Activated T-cell treated with anti-CD3 and anti-CD28 coated beads, Interleukin-2, amount 50 U/mL, for 72 hours (primary cell): ENCODE measurements around the gene CTDSP1. TPM values are rescaled to one million over a fixed set of nuclear protein-coding genes. Genes with fewer than 3 reads are reported as not detected.

Experiments used
- ATAC-seq, 2 donors: fragments of 150-1000 bp; cut with Tn5 transposase; replicated peaks in 1 of 2; 2 replicates each; pipeline ENCODE4 v1.10.0; 2021; ENCODE audit warnings: moderate library complexity in 2 of 2, mild to moderate bottlenecking in 1 of 2
- DNase-seq, 2 donors: peaks; one replicate each; pipeline ENCODE4 v3.0.0; 2021 to 2022; ENCODE audit warnings: mixed read lengths in 1 of 2
- H3K27ac Mint-ChIP-seq: one replicate; pipeline ENCODE4 v1.8.0; 2022; ENCODE audit warnings: mild to moderate bottlenecking, moderate library complexity, mixed read lengths
- H3K27me3 Mint-ChIP-seq: one replicate; pipeline ENCODE4 v1.8.0; 2022; ENCODE audit warnings: low read depth, mixed read lengths
- H3K36me3 Mint-ChIP-seq, 2 donors: one replicate each; pipeline ENCODE4 v1.8.0; 2022; ENCODE audit warnings: mixed read lengths in 2 of 2, mild to moderate bottlenecking in 1 of 2; ENCODE audit not compliant: insufficient read depth in 2 of 2
- H3K4me1 Mint-ChIP-seq: one replicate; pipeline ENCODE4 v1.8.0; 2022; ENCODE audit warnings: low read depth, mixed read lengths
- H3K4me3 Mint-ChIP-seq, 2 donors: one replicate each; pipeline ENCODE4 v1.8.0; 2022; ENCODE audit warnings: mild to moderate bottlenecking in 2 of 2, mixed read lengths in 2 of 2, moderate library complexity in 2 of 2
- H3K9me3 Mint-ChIP-seq, 2 donors: one replicate each; pipeline ENCODE4 v1.8.0; 2022; ENCODE audit warnings: mixed read lengths in 2 of 2
- total RNA-seq, 2 donors: library from RNA; stranded (reverse); gene quantifications; one replicate each; pipeline ENCODE4 v1.2.3, GENCODE V29; 2022

CTDSP1 gene
- total RNA-seq, 2 donors from 2014 or later: 76.7 to 79.0 TPM

DNA sequence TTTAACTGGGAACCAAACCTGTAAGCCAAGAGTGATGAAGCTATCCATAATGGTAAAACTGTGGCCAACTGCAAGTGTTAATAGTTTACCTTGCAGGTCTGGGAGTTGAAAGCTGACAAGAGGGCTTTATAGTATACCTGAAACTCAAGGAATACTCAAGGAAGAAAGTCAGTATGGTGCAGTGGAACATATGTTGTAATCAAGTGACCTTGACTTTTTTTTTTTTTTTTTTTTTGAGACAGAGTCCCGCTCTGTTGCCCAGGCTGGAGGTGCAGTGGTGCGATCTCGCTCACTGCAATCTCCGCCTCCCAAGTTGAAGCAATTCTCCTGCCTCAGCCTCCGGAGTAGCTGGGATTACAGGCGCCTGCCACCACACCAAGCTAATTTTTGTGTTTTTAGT is 46.9 kb downstream of the CTDSP1 start:
- no peaks in the 10 kb centered on the region for H3K27me3 Mint-ChIP-seq
- H3K36me3 Mint-ChIP-seq: peaks cover 2 to 15% of the 10 kb centered on the region in 2 donors
- H3K9me3 Mint-ChIP-seq: no peaks in the 10 kb centered on the region
- no peak overlapping the region for H3K27ac Mint-ChIP-seq
- ATAC-seq (no peak), DNase-seq (no peak)
- no peaks in the 10 kb centered on the region for H3K4me1 Mint-ChIP-seq
- no peak overlapping the region for H3K4me3 Mint-ChIP-seq

DNA sequence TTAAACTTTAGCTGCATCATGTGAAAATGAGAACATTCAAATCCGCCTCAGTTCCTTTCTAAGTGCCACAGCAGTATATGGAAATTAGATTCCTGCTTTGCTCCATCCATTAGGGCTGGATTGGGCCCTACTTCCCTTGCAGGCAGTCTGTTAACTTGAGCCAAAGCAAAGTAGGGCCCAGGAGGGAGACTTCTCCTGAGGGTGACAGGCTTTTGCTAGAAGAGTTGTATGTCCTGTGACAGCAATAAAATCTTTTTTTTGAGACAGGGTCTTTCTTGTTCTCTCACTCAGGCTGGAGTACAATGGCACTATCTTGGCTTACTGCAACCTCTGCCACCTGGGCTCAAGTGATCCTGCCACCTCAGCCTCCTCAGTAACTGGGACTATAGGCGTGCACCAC is 47.4 kb downstream of the CTDSP1 start:
- DNase-seq (no peak), ATAC-seq (no peak)
- Mint-ChIP-seq H3K4me1 (no peaks in the 10 kb centered on the region), H3K27me3 (no peaks in the 10 kb centered on the region), H3K4me3 (no peak overlapping the region), H3K27ac (no peak overlapping the region), H3K36me3 (peaks cover 2 to 16% of the 10 kb centered on the region in 2 donors), H3K9me3 (no peaks in the 10 kb centered on the region)

- no peaks in the 10 kb centered on the region for H3K9me3 Mint-ChIP-seq
- H3K4me1 Mint-ChIP-seq: no peaks in the 10 kb centered on the region
- no peaks in the 10 kb centered on the region for H3K27me3 Mint-ChIP-seq
- peaks cover 2 to 20% of the 10 kb centered on the region in 2 donors for H3K36me3 Mint-ChIP-seq
- H3K27ac Mint-ChIP-seq: no peak overlapping the region
- DNase-seq (no peak), ATAC-seq (no peak)
- H3K4me3 Mint-ChIP-seq: no peak overlapping the region
Observed at GRCh38 chr2:218448934-218449333, 49.3 kb downstream of the CTDSP1 start.

- no peak overlapping the region for H3K4me3 Mint-ChIP-seq
- H3K27ac Mint-ChIP-seq: no peak overlapping the region
- ATAC-seq (no peak), DNase-seq (no peak)
- peaks cover 13 to 43% of the 10 kb centered on the region in 2 donors for H3K36me3 Mint-ChIP-seq
- H3K4me1 Mint-ChIP-seq: no peaks in the 10 kb centered on the region
- no peaks in the 10 kb centered on the region for H3K27me3 Mint-ChIP-seq
- H3K9me3 Mint-ChIP-seq: peaks cover 0 to 5% of the 10 kb centered on the region in 2 donors
Observed at GRCh38 chr2:218452079-218452478, 52.4 kb downstream of the CTDSP1 start.

Other genes starting within 250 kb of the CTDSP1 start
- gene CXCR1, start 232.9 kb upstream of the CTDSP1 start, total RNA-seq: not detected
- gene ARPC2, start 182.7 kb upstream of the CTDSP1 start, total RNA-seq: 100 to 1,000 TPM; 517 to 533 TPM
- gene GPBAR1, start 138.9 kb upstream of the CTDSP1 start, total RNA-seq: 1 to 10 TPM in 1 of 2 donors, under 1 TPM in 1; 0.76 to 1.4 TPM
- gene AAMP, start 129.7 kb upstream of the CTDSP1 start, total RNA-seq: 10 to 100 TPM; 51.7 to 63.0 TPM
- 10 to 100 TPM; 14.7 to 17.7 TPM for gene PNKD, start 129.3 kb upstream of the CTDSP1 start, total RNA-seq
- 10 to 100 TPM; 64.5 to 75.1 TPM for gene TMBIM1, start 107.4 kb upstream of the CTDSP1 start, total RNA-seq
- gene CATIP, start 43.0 kb upstream of the CTDSP1 start, total RNA-seq: not detected
- under 1 TPM in 1 of 2 donors, not detected in 1; 0.19 TPM for gene SLC11A1, start 17.6 kb upstream of the CTDSP1 start, total RNA-seq
- gene VIL1, start 19.3 kb downstream of the CTDSP1 start, total RNA-seq: not detected
- 10 to 100 TPM; 31.6 to 35.3 TPM for gene USP37, start 168.5 kb downstream of the CTDSP1 start, total RNA-seq
- 10 to 100 TPM; 80.8 to 82.9 TPM for gene CNOT9, start 169.0 kb downstream of the CTDSP1 start, total RNA-seq
- under 1 TPM; 0.24 to 0.35 TPM for gene PLCD4, start 208.0 kb downstream of the CTDSP1 start, total RNA-seq